ENCODE data around the gene AUTS2. TPM values are rescaled to one million over a fixed set of nuclear protein-coding genes. Genes with fewer than 3 reads are reported as not detected.

The AUTS2 gene
- total and polyA plus RNA-seq, 4 donors = 4.9 to 24.4 (median 7.0) TPM

DNA sequence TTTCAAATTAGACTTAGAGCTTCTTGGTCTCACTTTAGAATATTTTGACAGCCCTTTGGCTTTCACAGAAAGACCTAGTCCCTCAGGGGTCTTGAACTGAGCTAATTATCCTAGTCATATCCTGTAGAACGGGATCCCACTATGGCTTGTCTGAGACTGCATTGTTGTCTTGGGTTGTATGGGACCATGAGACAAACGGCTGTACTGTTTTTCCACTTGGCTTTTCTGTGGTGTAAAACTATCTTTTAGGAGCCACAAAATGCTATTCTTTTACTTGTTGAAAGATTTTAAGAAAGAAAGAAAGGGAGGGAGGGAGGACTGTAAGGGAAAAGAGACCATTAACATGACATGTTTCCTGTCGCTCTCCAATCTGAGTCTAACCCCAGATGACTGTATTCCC is 432.5 kb downstream of the AUTS2 start:
- no peaks in the 10 kb centered on the region for H3K27me3 ChIP-seq (ENCODE audit: control insufficient read depth in 4 of 4, insufficient read depth in 4 of 4, low read length in 3 of 4)
- H3K36me3 ChIP-seq (ENCODE audit: control insufficient read depth in 4 of 4, insufficient read depth in 3 of 4, low read depth in 1 of 4, low read length in 3 of 4) = no peaks in the 10 kb centered on the region
- no peak overlapping the region for H3K4me3 ChIP-seq (ENCODE audit: low read depth in 1 of 3, low read length in 3 of 3)
- no peaks in the 10 kb centered on the region for H3K9me3 ChIP-seq (ENCODE audit: control insufficient read depth in 4 of 4, low read length in 3 of 4)
- TF ChIP-seq NR2F2 (IDR thresholded peaks at IDR 0.05) (no peak), JUND (IDR thresholded peaks at IDR 0.05) (no peak), GABPA (IDR thresholded peaks at IDR 0.05 in 1 of 2, conservative IDR thresholded peaks at IDR 0.05 in 1 of 2) (no peak), ATF3 (IDR thresholded peaks at IDR 0.05) (no peak), HNF4A (conservative IDR thresholded peaks at IDR 0.05) (no peak), RXRA (IDR thresholded peaks at IDR 0.05) (no peak), RAD21 (IDR thresholded peaks at IDR 0.05) (no peak), YY1 (IDR thresholded peaks at IDR 0.05) (no peak), ZBTB33 (IDR thresholded peaks at IDR 0.05) (no peak), SP1 (IDR thresholded peaks at IDR 0.05) (no peak), MAX (IDR thresholded peaks at IDR 0.05) (no peak), EGR1 (IDR thresholded peaks at IDR 0.05; ENCODE audit: low read depth in 2 of 2) (no peak), FOXA2 (IDR thresholded peaks at IDR 0.05) (no peak), TAF1 (conservative IDR thresholded peaks at IDR 0.05) (no peak), FOXA1 (IDR thresholded peaks at IDR 0.05) (no peak), HNF4G (IDR thresholded peaks at IDR 0.05) (no peak)
- TF ChIP-seq, protein P1, sequence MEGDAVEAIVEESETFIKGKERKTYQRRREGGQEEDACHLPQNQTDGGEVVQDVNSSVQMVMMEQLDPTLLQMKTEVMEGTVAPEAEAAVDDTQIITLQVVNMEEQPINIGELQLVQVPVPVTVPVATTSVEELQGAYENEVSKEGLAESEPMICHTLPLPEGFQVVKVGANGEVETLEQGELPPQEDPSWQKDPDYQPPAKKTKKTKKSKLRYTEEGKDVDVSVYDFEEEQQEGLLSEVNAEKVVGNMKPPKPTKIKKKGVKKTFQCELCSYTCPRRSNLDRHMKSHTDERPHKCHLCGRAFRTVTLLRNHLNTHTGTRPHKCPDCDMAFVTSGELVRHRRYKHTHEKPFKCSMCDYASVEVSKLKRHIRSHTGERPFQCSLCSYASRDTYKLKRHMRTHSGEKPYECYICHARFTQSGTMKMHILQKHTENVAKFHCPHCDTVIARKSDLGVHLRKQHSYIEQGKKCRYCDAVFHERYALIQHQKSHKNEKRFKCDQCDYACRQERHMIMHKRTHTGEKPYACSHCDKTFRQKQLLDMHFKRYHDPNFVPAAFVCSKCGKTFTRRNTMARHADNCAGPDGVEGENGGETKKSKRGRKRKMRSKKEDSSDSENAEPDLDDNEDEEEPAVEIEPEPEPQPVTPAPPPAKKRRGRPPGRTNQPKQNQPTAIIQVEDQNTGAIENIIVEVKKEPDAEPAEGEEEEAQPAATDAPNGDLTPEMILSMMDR (IDR thresholded peaks at IDR 0.05; ENCODE audit: low read depth, low read length, missing input control) = no peak
- TF ChIP-seq, protein P2, sequence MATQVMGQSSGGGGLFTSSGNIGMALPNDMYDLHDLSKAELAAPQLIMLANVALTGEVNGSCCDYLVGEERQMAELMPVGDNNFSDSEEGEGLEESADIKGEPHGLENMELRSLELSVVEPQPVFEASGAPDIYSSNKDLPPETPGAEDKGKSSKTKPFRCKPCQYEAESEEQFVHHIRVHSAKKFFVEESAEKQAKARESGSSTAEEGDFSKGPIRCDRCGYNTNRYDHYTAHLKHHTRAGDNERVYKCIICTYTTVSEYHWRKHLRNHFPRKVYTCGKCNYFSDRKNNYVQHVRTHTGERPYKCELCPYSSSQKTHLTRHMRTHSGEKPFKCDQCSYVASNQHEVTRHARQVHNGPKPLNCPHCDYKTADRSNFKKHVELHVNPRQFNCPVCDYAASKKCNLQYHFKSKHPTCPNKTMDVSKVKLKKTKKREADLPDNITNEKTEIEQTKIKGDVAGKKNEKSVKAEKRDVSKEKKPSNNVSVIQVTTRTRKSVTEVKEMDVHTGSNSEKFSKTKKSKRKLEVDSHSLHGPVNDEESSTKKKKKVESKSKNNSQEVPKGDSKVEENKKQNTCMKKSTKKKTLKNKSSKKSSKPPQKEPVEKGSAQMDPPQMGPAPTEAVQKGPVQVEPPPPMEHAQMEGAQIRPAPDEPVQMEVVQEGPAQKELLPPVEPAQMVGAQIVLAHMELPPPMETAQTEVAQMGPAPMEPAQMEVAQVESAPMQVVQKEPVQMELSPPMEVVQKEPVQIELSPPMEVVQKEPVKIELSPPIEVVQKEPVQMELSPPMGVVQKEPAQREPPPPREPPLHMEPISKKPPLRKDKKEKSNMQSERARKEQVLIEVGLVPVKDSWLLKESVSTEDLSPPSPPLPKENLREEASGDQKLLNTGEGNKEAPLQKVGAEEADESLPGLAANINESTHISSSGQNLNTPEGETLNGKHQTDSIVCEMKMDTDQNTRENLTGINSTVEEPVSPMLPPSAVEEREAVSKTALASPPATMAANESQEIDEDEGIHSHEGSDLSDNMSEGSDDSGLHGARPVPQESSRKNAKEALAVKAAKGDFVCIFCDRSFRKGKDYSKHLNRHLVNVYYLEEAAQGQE (IDR thresholded peaks at IDR 0.05) = no peak
- no peak overlapping the region for H3K9ac ChIP-seq (ENCODE audit: low read depth in 1 of 2, low read length in 2 of 2)
- 91% methylated on average over 3 of the region's 3 CpGs for WGBS
- no peaks in the 10 kb centered on the region for H3K4me1 ChIP-seq (ENCODE audit: control insufficient read depth in 4 of 4, insufficient read depth in 4 of 4, low read length in 3 of 4)
- H3K27ac ChIP-seq (ENCODE audit: low read depth in 1 of 2, low read length in 2 of 2) = no peak overlapping the region
- no peak for DNase-seq (ENCODE audit: low spot score)
